GM23248 (cell line): ENCODE measurements around the gene MTFMT. TPM values are rescaled to one million over a fixed set of nuclear protein-coding genes. Genes with fewer than 3 reads are reported as not detected.
"Not testable (repeated sequence)": the region's sequence is repeated elsewhere in the genome, so short reads cannot be mapped to it uniquely, and the experiment has no call there.

Experiments used
- DNase-seq: peaks from one replicate; pipeline ENCODE4 v3.0.0-alpha.2; 2015
- H2AFZ ChIP-seq: fragments of 200-600 bp; sonication (generic); 2 replicates; pipeline ENCODE4 v1.6.1; 2016; ENCODE audit warnings: antibody characterized with exemption
- H3F3A ChIP-seq: fragments of 200-600 bp; sonication (generic); 2 replicates; pipeline ENCODE4 v1.6.1; 2016; ENCODE audit warnings: mild to moderate bottlenecking, antibody characterized with exemption, mixed run types; ENCODE audit not compliant: insufficient read depth
- H3K27ac ChIP-seq: fragments of 200-600 bp; sonication (generic); 2 replicates; pipeline ENCODE4 v1.5.1; 2016; ENCODE audit warnings: mild to moderate bottlenecking
- H3K27me3 ChIP-seq: fragments of 200-600 bp; sonication (generic); replicated peaks from 2 replicates; pipeline ENCODE4 v1.6.1; 2016; ENCODE audit warnings: mild to moderate bottlenecking; ENCODE audit not compliant: insufficient read depth
- H3K36me3 ChIP-seq: fragments of 200-600 bp; sonication (generic); 2 replicates; pipeline ENCODE4 v1.6.1; 2016; ENCODE audit warnings: low read depth, mild to moderate bottlenecking
- H3K4me1 ChIP-seq: fragments of 200-600 bp; sonication (generic); 2 replicates; pipeline ENCODE4 v1.6.1; 2016; ENCODE audit warnings: mild to moderate bottlenecking; ENCODE audit not compliant: insufficient read depth
- H3K4me2 ChIP-seq: fragments of 200-600 bp; sonication (generic); one replicate; pipeline ENCODE4 v1.6.1; 2016; ENCODE audit warnings: mild to moderate bottlenecking; ENCODE audit not compliant: unreplicated experiment
- H3K4me3 ChIP-seq: fragments of 200-600 bp; sonication (generic); 2 replicates; pipeline ENCODE4 v1.5.1; 2016; ENCODE audit warnings: mild to moderate bottlenecking
- H3K79me2 ChIP-seq: fragments of 200-600 bp; sonication (generic); 2 replicates; pipeline ENCODE4 v1.6.1; 2016; ENCODE audit warnings: mild to moderate bottlenecking; ENCODE audit not compliant: insufficient read depth
- H3K9ac ChIP-seq: fragments of 200-600 bp; sonication (generic); 2 replicates; pipeline ENCODE4 v1.6.1; 2016; ENCODE audit warnings: mild to moderate bottlenecking
- H3K9me2 ChIP-seq: fragments of 200-600 bp; sonication (generic); 2 replicates; pipeline ENCODE4 v1.6.1; 2016; ENCODE audit warnings: mixed run types, mild to moderate bottlenecking, moderate library complexity; ENCODE audit not compliant: insufficient read depth
- H3K9me3 ChIP-seq: fragments of 200-600 bp; sonication (generic); one replicate; pipeline ENCODE4 v1.6.1; 2017; ENCODE audit warnings: low read depth
- H4K20me1 ChIP-seq: fragments of 200-600 bp; sonication (generic); 2 replicates; pipeline ENCODE4 v1.6.0; 2016; ENCODE audit not compliant: insufficient read depth
- EZH2 ChIP-seq: fragments of 200-600 bp; sonication (generic); IDR thresholded peaks from 2 replicates; pipeline ENCODE4 v1.6.1; 2018; ENCODE audit warnings: antibody characterized with exemption, mild to moderate bottlenecking; ENCODE audit not compliant: insufficient read depth, poor library complexity, severe bottlenecking
- EZH2phosphoT487 ChIP-seq: fragments of 200-600 bp; sonication (generic); IDR thresholded peaks from 2 replicates; pipeline ENCODE4 v1.6.1; 2018; ENCODE audit warnings: antibody characterized with exemption, moderate library complexity, mild to moderate bottlenecking, low read depth; ENCODE audit not compliant: insufficient read depth
- WGBS, 2 experiments: methylation state at CpG; one replicate each; pipeline ENCODE4 v1.1.6; 2015 to 2017; ENCODE audit warnings: low lambda C conversion rate in 2 of 2, low coverage in 1 of 2; ENCODE audit errors: missing lambda C conversion rate in 2 of 2; 5-methylcytosine and 5-hydroxymethylcytosine counted together
- in situ Hi-C: fragments of 300-500 bp; cut with MboI; formaldehyde crosslinking; loops from 2 replicates; pipeline ENCODE4 v1.15.0; 2020
- polyA plus RNA-seq: library from polyadenylated mRNA; unstranded; fragments of >200 nt; fragmentation: Nextera tagmentation; extraction: Ambion mirVana; gene quantifications from 2 replicates; pipeline ENCODE4 v1.2.1, GENCODE V29; 2016
- total RNA-seq: library from RNA; depleted of rRNA; stranded (reverse); fragments of >200 nt; shearing (Covaris generic); gene quantifications from 2 replicates; pipeline ENCODE4 v1.2.3, GENCODE V29; 2014; rRNA removed

MTFMT gene
- total RNA-seq, result 25.3 and 26.4 TPM in 2 replicates
- 22.2 and 23.8 TPM in 2 replicates for polyA plus RNA-seq

DNA sequence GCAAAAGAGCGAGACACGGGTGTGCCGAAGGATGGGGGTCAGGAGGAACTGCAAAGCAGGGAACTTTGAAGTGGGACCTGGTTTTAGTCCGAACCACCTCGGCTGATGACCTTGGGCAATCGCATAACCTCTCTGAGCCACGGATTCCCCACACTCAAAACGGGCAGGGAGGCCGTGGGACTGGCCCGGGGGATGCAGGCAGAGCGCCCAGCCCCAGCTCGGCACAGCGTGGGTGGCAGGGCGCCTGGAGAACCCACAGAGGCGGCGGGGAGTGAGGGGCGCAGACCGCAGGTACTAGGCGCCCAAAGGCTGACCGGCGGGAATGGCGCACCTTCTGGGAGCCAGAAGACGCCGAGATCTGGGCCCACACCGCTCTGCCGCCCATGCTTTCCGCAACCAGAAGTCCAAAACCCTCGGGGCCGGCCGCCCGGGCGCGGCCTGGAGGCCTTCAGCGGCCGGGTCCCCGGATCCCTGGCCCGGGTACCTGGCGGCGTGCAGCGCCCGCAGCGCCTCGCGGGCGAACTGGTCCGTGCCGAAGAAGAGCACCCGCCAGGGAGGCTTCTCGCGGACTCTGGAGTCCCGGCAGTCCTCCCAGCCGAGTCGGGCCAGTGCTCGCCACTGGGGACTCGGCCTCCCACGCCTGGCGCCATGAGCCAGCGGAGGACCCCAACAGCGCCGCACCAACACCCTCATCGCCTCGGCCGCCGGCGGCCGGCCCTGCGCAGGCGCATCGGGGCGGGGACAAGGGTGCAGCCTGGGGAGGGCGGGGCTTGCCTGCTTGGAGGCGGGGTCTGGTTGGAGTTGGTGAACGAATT lies at the start of gene MTFMT:
Gene MTFMT, minus strand, starts transcription at position 719 of the 815 bp plus-strand sequence. Its CDS starts 26 bp downstream, at position 693.
- Histone ChIP-seq H4K20me1 (0 out of 2 replicates have a peak, but pooled peaks cover 3% of the 10 kb centered on the region), H3K27me3 (no peaks in the 10 kb centered on the region), H3K36me3 (peaks cover 6% of the 10 kb centered on the region; the same call in 1 of the 2 replicates), H3K9me2 (no peaks in the 10 kb centered on the region), H3K9me3 (no peaks in the 10 kb centered on the region), H3F3A (no peaks in the 10 kb centered on the region), H3K27ac (peak within 1 kb of the TSS; percentile 15), H3K4me2 (peak within 1 kb of the TSS; percentile 100), H3K79me2 (peaks cover 21% of the 10 kb centered on the region), H3K4me1 (peaks cover 15% of the 10 kb centered on the region), H3K4me3 (peak within 1 kb of the TSS; percentile 93), H2AFZ (peak within 1 kb of the TSS; percentile 87), H3K9ac (peak within 1 kb of the TSS; percentile 87)
- in situ Hi-C loops, result no loop called here
- DNase-seq, result peak; percentile 92
- 0 to 1% methylated on average over 39 to 73 of the region's 73 CpGs for WGBS, 2 experiments
- TF ChIP-seq EZH2phosphoT487 (no peak), EZH2 (no peak)

DNA sequence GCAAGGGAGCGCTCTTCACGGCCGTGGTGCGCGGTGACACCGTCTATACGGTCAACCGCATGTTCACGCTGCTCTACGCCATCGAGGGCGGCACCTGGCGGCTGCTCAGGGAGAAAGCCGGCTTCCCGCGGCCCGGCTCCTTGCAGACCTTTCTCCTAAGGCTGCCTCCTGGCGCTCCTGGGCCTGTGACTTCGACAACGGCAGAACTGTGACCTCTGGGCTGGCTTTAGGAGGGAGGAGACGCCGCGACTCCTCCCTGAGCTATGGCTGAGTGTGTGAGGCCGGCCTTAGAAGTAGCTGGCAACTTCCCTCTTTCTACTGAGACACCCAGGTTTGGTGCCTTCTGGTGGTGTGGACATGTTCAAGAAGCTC lies 48.5 kb upstream of the MTFMT start:
- TF ChIP-seq EZH2 (no peak), EZH2phosphoT487 (no peak)
- Histone ChIP-seq H3K9ac (no peak overlapping the region), H3K27ac (no peak overlapping the region), H3K4me3 (no peak overlapping the region), H3K4me2 (no peak overlapping the region), H3K27me3 (peaks cover 9% of the 10 kb centered on the region; the same call in 1 of the 2 replicates), H3F3A (no peaks in the 10 kb centered on the region), H3K36me3 (no peaks in the 10 kb centered on the region), H3K9me2 (no peaks in the 10 kb centered on the region), H3K4me1 (no peaks in the 10 kb centered on the region), H3K79me2 (no peaks in the 10 kb centered on the region), H4K20me1 (no peaks in the 10 kb centered on the region), H2AFZ (peak overlapping the region; percentile 52; the same call in 1 of the 2 replicates), H3K9me3 (no peaks in the 10 kb centered on the region)
- DNase-seq, result peak; percentile 84
- WGBS, 2 experiments, result 9 to 10% methylated on average over 9 to 24 of the region's 24 CpGs
- in situ Hi-C loops, result no loop called here

DNA sequence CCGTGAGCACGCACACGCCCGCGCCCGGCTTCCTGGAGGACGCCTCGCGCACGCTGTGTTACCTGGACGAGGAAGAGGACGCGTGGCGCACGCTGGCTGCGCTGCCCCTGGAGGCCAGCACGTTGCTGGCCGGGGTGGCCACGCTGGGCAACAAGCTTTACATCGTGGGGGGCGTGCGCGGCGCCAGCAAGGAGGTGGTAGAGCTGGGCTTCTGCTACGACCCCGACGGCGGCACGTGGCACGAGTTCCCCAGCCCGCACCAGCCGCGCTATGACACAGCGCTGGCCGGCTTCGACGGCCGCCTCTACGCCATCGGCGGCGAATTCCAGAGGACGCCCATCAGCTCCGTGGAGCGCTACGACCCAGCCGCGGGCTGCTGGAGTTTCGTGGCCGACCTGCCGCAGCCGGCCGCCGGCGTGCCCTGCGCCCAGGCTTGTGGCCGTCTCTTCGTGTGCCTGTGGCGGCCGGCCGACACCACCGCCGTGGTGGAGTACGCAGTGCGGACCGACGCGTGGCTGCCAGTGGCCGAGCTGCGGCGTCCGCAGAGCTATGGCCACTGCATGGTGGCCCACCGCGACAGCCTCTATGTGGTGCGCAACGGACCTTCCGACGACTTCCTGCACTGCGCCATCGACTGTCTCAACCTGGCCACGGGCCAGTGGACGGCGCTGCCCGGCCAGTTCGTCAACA lies 48.0 kb upstream of the MTFMT start:
- H3K4me2 ChIP-seq, result no peak overlapping the region
- H3K9ac ChIP-seq, result no peak overlapping the region
- no peaks in the 10 kb centered on the region for H3F3A ChIP-seq
- no peaks in the 10 kb centered on the region for H3K9me2 ChIP-seq
- TF ChIP-seq EZH2phosphoT487, result no peak
- TF ChIP-seq EZH2, result no peak
- no peak overlapping the region for H3K27ac ChIP-seq
- no peaks in the 10 kb centered on the region for H4K20me1 ChIP-seq
- DNase-seq, result no peak
- WGBS, 2 experiments, result 49 to 53% methylated on average over 47 to 59 of the region's 85 CpGs
- H3K9me3 ChIP-seq, result no peaks in the 10 kb centered on the region
- in situ Hi-C loops, result no loop called here
- no peak overlapping the region for H3K4me3 ChIP-seq
- H3K79me2 ChIP-seq, result no peaks in the 10 kb centered on the region
- no peaks in the 10 kb centered on the region for H3K4me1 ChIP-seq
- H2AFZ ChIP-seq, result no peak overlapping the region
- no peaks in the 10 kb centered on the region for H3K36me3 ChIP-seq
- peaks cover 9% of the 10 kb centered on the region; the same call in 1 of the 2 replicates for H3K27me3 ChIP-seq

DNA sequence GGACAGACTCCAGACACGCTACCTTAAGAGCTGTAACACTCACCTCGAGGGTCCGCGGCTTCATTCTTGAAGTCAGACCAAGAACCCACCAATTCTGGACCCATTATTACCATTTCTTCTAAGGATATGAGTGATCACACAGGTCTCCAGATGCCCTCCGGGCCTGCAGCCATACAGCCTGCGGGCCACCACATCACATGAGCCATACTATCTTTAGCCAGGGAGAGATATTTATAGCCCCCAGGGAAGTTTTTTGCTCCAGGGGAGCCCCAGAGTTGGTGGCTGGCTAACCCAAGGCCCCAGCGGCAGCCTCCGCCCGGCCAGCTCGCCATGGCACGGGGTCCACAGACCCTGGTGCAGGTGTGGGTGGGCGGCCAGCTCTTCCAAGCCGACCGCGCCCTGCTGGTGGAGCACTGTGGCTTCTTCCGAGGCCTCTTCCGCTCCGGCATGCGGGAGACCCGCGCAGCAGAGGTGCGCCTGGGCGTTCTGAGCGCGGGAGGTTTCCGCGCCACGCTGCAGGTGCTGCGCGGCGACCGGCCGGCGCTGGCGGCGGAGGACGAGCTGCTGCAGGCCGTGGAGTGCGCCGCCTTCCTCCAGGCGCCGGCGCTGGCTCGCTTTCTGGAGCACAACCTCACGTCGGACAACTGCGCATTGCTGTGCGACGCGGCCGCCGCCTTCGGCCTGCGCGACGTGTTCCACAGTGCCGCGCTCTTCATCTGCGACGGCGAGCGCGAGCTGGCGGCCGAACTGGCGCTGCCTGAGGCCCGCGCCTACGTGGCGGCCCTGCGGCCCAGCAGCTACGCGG lies 47.2 kb upstream of the MTFMT start, which contains the start of gene KBTBD13:
Gene KBTBD13, plus strand, starts transcription at position 261 of the 805 bp plus-strand sequence. Its CDS starts 70 bp downstream, at position 331.
- H3K9me2 ChIP-seq, result no peaks in the 10 kb centered on the region
- no peak within 1 kb of the TSS for H3K4me2 ChIP-seq
- no peak for TF ChIP-seq EZH2phosphoT487
- no peak for TF ChIP-seq EZH2
- peaks cover 9% of the 10 kb centered on the region; the same call in 1 of the 2 replicates for H3K27me3 ChIP-seq
- H2AFZ ChIP-seq, result no peak within 1 kb of the TSS
- H3K79me2 ChIP-seq, result no peaks in the 10 kb centered on the region
- H3K27ac ChIP-seq, result no peak within 1 kb of the TSS
- 78 to 87% methylated on average over 40 to 57 of the region's 73 CpGs for WGBS, 2 experiments
- H3K36me3 ChIP-seq, result no peaks in the 10 kb centered on the region
- no peak within 1 kb of the TSS for H3K9ac ChIP-seq
- no peaks in the 10 kb centered on the region for H4K20me1 ChIP-seq
- H3F3A ChIP-seq, result no peaks in the 10 kb centered on the region
- H3K9me3 ChIP-seq, result no peaks in the 10 kb centered on the region
- peaks cover 7% of the 10 kb centered on the region for H3K4me1 ChIP-seq
- DNase-seq, result no peak
- in situ Hi-C loops, result no loop called here
- H3K4me3 ChIP-seq, result no peak within 1 kb of the TSS

DNA sequence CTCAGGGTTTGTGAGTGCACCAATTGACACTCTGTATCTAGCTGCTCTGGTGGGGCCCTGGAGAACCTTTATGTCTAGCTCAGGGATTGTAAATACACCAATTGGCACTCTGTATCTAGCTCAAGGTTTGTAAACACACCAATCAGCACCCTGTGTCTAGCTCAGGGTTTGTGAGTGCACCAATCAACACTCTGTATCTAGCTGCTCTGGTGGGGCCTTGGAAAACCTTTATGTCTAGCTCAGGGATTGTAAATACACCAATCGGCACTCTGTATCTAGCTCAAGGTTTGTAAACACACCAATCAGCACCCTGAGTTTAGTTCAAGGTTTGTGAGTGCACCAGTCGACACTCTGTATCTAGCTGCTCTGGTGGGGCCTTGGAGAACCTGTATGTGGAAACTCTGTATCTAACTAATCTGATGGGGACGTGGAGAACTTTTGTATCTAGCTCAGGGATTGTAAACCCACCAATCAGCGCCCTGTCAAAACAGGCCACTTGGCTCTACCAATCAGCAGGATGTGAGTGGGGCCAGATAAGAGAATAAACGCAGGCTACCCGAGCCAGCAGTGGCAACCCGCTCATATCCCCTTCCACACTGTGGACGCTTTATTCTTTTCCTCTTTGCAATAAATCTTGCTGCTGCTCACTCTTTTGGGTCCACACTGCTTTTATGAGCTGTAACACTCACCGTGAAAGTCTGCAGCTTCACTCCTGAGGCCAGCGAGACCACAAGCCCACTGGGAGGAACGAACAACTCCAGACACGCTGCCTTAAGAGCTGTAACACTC lies 46.4 kb upstream of the MTFMT start:
- H3K9ac ChIP-seq, H3K27me3 ChIP-seq, H3K79me2 ChIP-seq, H3K9me2 ChIP-seq, H3K27ac ChIP-seq, DNase-seq, H3K4me3 ChIP-seq, H3K4me2 ChIP-seq, H3K9me3 ChIP-seq, H4K20me1 ChIP-seq, H3K36me3 ChIP-seq, in situ Hi-C loops, H2AFZ ChIP-seq, H3F3A ChIP-seq: not testable (repeated sequence)
- 94 to 96% methylated on average over 12 of the region's 12 CpGs for WGBS, 2 experiments
- H3K4me1 ChIP-seq, result peaks cover 10% of the 10 kb centered on the region
